GM20431 (cell line): ENCODE results near the gene BIVM.

Source experiments
- in situ Hi-C: fragments of 300-500 bp; cut with MseI, MboI; formaldehyde crosslinking; loops from one replicate; pipeline ENCODE4 v1.15.0; 2020; ENCODE audit warnings: low sequenced_read_pairs; ENCODE audit not compliant: unreplicated experiment

Gene BIVM

DNA sequence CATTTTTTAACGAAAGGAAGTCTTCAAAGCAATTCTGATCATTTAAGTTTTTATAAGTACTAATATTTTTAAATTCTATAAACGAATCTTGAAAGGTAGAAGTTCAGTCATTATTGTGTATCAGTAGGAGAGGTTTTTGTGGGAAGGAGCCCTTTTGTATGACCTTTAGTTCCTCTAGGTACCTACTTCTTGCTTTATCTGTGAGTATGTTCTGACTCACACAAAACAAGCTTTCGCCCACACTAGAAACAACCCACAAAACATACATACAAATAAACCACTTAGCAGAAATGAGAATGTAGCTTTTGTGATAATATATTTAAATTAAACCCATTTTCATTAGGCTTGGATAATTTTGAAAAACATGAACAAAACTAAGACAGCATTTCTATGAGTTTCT is 74.7 kb downstream of the BIVM start:
- in situ Hi-C loops = no loop called here

DNA sequence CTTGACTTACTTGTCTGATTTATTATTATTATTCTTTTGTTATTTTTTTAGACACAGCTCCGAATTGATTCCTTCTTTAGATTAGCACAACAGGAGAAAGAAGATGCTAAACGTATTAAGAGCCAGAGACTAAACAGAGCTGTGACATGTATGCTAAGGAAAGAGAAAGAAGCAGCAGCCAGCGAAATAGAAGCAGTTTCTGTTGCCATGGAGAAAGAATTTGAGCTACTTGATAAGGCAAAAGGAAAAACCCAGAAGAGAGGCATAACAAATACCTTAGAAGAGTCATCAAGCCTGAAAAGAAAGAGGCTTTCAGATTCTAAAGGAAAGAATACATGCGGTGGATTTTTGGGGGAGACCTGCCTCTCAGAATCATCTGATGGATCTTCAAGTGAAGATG is 76.3 kb downstream of the BIVM start:
- in situ Hi-C loops = no loop called here

DNA sequence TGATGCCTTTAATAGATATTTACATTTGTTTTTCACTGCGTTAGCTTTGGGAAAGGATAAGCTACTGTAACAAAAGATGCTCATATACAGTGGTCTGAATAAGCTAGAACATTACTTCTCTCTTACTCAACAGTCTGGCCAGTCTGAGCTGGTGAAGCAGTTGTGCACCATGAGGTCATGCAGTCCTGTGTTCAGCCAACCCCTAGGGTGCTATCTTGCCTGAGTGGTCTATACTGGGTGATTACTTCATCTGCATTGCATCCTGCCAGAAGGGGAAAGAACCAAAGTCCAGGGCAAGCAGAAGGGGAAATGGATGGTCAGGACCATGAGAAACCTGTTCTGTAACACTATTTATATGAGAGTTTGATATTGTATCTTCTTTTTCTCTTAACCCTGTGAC is 78.4 kb downstream of the BIVM start:
- in situ Hi-C loops = no loop called here

DNA sequence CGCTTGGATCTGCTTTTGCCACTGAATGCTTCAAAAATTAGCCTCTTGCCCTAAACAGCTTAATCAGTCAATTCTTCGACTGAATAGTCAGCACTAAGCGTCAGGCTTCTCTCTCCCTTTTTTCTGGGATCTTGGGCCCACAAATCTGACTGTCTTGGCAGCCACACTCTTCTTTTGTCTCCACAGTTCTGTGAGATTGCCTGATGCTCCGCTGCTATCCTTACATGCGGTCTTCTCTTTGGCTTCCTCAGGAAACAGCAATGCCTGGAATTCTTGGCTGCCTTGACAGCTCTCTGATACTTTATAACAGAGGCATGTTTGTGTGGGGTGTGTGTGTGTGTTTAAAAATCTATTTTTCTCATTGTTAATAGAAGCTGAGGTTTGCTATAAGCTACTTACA is 79.6 kb downstream of the BIVM start:
- in situ Hi-C loops = no loop called here

DNA sequence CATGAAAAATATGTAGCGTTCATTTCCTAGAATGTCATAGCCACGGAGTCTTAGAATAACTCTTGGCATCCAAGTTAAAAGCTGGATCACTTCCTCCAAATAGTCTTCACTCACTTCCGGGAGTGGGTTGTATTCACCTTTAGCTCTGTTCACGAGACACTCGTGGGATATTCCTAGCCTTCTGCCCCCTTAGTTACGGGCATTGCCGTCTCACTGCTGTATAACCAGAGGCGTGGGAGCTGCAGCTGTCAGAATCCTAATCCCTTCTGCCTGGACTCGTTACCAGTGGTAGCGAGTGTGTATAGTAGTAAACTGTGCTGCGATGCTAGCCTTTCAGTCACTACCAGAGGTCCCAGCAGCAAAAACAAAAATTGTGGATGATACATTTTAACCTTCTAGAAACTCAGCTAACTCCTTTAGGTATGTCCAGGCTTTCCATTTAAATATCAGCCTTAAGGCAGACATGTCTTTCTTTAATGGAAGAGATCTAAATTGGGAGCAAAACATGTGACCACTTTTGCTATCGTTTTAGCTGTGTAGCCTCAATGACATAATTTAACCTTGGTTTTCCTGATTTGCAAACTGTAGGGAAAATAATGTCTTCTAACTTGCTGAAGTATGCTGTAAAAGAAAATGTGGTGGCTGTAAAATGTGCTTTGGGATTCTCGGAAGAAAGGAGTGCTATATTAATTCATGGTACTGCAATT is 81.0 kb downstream of the BIVM start:
- in situ Hi-C loops = no loop called here

DNA sequence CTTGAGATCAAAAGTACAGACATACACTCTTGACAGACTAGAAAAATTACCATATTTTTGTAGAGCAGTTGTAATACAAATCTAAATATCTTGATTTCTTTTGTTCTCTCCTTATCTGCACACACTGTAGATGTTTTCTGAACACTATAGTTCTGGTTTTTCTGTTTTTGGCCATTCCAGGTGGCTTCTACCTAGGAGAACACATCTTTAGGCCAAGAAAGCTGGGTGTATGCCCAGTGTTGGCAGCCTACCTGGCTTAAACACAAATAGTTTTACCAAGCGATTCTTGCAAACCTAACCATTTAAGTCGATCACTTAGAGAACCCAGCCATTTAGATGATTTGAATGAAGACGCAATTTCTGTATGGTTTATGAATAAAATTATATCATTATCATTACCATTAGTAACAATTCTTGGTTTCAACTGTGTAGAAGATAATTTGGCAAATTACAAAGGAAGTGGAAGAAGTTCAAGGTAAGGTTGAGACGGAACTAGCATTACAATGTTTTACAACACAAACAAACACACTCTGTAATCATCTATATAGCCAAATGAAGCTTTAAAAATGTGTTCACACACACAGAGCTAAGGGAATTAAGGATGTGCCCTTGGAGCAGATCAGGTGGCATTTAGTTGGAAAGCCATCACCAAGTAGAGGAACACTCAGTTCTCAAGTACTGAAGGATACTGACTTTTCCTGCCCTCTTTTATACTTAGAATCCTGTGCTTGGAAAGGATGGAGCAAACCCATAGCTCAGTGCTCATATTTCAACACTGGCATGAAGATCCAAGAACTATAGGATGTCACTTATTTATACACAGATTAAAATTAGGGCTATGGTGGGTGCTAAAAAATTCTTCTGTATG is 83.1 kb downstream of the BIVM start:
- in situ Hi-C loops = no loop called here
